Erythroblast (primary cell): ENCODE results near the gene PCDH1.

Experiments used
- DNase-seq, 2 experiments: peaks; one replicate each; lab custom pipeline; 2025; lab: John Stamatoyannopoulos, UW
- GATA1 ChIP-seq: IDR thresholded peaks from 2 replicates; pipeline ENCODE4 v1.6.1; 2011; ENCODE audit warnings: low read depth, mild to moderate bottlenecking, control low read depth, low read length, moderate library complexity
- POLR2A ChIP-seq: IDR thresholded peaks from 2 replicates; pipeline ENCODE4 v1.6.1; 2011; ENCODE audit warnings: mild to moderate bottlenecking, low read length

PCDH1 gene

GRCh38 chr5:141862936-141863543 is 15.2 kb downstream of the PCDH1 start:
- DNase-seq: no peak
- no peak for TF ChIP-seq GATA1
- no peak for TF ChIP-seq POLR2A

- no peak for TF ChIP-seq GATA1
- no peak for TF ChIP-seq POLR2A
- DNase-seq: no peak
These were observed 17.0 kb downstream of the PCDH1 start for GRCh38 chr5:141861194-141861593.

DNA sequence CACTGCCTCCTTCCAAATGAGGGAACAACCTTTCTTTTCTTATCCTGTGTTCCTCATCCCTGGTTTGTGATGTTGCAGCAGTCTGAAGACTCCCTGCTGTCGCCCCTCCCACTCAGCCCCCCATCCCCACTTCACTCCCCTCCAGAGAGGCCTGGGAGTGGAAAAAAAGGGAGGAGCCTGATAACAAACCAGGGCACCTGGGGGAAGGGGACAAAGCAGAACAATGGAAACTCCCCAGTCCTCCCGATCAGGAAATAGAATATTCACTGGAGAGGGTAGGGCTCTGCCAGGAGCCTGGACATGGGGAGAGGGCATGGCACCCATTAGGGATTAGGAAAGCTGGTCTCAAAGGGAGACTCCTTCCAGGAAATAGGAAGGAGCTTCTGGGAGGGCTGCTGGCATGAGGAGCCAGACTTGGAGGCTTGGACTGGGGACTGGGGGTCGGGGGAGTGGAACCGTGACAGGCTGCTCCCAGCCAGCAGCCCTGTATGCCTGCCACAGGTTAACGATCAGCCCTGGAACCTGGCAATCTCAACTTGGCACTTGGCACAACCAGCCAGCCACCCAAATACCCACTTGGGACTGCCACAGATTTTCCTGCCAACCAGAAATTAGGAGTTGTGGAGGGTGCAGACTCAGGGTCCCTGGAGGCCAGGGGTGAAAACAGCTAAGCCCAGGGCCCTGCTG is 20.0 kb downstream of the PCDH1 start:
- no peak for DNase-seq
- TF ChIP-seq GATA1 (no peak), POLR2A (no peak)

- TF ChIP-seq GATA1 (no peak), POLR2A (no peak)
- no peak for DNase-seq
These were observed 21.0 kb downstream of the PCDH1 start for GRCh38 chr5:141857226-141857625.

DNA sequence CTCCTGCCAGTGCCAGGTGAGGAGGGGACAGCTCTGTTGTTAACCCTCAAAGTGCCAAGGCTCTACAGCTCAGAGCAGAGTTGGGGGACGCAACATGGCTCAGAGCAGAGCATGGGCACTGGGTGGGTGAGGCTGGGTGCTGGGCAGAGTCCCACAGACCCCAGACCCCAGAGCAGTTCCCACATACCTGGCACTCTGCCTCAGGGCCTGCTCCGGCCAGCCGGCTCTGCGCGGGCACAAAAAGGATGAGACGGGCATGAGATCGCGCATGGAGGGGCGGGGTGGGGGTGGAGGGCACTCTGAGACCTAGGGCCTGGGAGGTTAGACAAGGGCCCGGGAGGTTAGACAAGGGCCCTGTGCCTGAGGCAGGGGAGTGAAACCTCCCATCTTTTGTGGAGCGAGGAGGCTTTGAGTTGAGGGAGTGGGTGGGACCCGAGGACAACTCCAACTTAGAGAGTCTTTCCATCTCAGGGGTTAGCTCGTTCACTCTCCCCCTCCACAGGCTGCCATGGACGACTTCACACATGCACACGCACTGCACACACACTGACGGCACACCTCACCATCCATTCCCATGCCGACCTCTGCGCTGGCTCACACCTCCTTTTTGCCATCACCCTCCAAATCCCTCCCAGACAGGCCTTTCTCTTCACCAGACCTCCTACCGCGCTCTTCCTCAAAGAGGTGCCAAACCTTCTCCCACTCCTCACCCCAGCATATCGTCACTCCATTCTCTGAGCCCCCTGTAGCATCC is 22.0 kb downstream of the PCDH1 start:
- TF ChIP-seq POLR2A (no peak), GATA1 (no peak)
- no peak for DNase-seq

DNA sequence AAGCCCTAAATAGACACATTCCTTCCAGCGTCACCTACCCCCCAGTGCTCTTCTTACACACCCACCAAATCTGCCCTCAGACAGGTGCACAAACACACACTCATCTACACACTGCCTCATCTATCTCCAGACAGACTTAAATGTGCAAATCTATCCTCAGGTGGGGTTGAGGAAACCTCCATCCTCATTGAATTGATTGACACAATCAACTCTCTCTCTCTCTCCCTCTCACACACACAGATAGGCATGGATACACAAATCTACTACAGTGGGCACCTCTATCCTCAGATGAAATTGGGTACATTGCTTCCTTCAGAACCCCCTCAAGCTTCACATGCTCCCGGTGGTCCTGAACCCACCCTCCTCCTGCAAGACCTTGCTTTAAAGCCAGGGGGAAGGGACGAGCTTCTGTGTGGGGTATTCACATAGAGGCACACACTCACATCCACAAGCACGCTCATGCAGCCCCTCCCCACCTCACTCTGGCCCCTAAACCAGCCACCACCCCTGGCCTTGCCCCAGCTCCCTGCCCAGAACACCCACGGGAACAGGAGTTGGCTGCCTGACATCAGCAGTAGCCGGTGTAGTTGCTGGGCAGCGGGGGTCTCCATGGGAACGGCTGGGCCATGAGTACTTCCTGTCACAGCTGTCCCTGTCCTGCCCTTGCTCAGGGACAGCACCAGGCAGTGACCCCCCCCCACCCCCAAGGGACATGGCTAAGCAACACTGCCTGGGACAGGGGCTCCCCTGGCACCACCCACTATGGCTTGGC is 22.8 kb downstream of the PCDH1 start:
- no peak for DNase-seq
- TF ChIP-seq POLR2A (no peak), GATA1 (no peak)

- DNase-seq: no peak
- TF ChIP-seq POLR2A (no peak), GATA1 (no peak)
These were observed 24.1 kb downstream of the PCDH1 start for GRCh38 chr5:141853895-141854626.

DNA sequence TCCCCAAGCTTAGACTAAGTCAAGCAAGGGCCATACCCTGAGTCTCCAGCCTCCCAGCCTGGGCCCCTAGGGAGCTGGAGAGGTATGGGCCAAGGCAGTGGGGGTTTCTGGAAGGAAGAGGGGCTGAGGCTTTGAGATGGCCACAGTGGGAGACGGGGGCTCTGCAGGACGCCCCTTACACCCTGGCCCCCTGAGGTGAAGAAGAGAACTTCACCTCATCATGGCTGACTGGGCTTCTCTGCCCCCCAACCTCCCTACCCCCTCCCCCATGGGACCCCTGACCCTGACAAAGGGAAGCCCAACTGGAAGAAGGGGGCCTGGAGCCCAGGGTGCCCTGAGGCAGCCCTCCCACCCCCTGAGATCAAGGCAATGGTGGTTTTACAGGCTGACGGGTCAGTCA is 25.8 kb downstream of the PCDH1 start:
- no peak for DNase-seq
- TF ChIP-seq GATA1 (no peak), POLR2A (no peak)

DNA sequence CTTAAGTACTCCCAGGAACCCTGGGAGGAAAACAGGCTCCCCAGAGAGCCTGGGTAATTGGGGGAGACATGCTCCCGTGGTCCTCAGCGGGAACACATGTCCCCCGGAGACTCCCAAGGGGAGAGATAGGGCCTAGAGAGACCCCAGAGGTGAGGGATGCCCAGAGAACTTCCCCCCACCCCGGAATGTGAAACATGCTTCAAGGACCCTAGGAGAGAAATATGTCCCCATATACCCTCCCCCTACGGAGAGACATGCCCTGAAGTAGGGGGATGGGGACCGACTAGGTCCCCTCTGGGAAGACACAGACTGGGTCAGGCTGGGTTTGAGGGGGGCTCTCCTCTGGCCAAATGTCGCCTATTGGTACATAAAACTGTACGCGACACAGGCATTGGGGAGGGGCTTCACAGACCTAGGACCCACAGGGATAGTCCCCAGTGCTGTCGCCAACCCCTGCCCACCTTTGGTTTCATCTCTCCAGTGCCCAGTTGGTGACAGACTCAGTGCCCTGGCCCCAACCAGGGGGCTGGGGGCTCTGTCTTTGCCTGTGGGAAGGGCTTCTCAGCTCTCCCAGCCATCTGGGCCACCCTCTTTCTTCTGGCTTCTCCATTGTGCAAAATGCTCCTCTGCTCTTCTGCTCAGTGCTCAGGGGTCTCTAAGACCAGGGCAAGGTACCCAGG is 26.9 kb downstream of the PCDH1 start:
- TF ChIP-seq GATA1 (no peak), POLR2A (no peak)
- no peak for DNase-seq

DNA sequence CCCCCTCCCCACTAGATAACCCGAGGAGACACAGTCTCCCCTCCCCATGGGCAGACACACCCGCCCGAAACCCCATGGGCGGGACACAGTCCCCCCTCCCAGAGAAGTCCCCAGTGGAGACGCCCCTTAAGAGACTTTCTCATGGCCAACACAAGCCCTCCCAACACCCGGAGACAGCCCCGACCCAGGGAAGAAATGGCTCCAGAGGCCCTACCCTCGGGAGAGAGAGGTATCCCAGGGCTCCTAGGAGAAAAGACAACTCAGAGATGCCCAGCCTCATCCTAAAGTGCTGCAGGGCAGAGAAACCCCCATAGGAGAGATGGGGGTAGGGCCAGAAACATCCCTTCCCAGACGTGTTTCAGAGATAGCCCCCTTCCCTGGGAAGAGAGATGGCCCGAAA is 27.4 kb downstream of the PCDH1 start:
- TF ChIP-seq GATA1 (no peak), POLR2A (no peak)
- no peak for DNase-seq

DNA sequence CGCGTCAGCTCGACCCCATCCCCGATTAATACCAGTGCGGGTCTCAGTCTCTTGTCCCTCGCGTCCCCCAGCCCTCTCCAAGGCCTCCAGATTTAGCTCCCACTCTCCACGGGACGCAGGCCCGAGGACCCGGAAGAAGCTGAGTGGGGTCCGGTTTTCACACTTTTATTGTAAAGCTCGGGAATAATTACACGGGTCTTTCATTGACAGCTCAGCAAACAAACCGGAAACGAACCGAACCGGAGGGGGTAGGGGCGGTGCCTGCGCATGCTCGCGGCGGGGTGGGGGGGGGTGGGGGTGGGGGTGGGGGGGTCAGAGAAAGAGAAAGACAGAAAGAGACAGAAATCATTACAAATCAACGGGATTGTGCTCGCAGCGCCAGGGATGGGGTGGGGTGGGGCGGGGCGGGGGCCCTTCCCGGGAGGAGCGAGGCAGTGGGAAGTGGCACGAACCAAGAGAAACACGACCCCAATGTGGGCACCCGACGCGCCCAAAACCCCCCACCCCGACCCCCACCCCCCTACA is 27.9 kb downstream of the PCDH1 start:
- DNase-seq: peak in 1 of 2 experiments; percentile 42
- no peak for TF ChIP-seq GATA1
- TF ChIP-seq POLR2A: no peak
